Duodenal mucosa (tissue), 2 donors: Measurements from ENCODE around the gene TNFSF15.

Experiments
- H3K27ac ChIP-seq: one replicate; pipeline ENCODE4 v1.7.0; 2013; ENCODE audit warnings: low read depth, low read length
- H3K27me3 ChIP-seq, 2 donors: one replicate each; pipeline ENCODE4 v1.7.0; 2013; ENCODE audit warnings: low read length in 2 of 2, control low read depth in 1 of 2; ENCODE audit not compliant: insufficient read depth in 2 of 2, control insufficient read depth in 1 of 2
- H3K36me3 ChIP-seq, 2 donors: one replicate each; pipeline ENCODE4 v1.7.0; 2013; ENCODE audit warnings: low read length in 2 of 2, control low read depth in 1 of 2; ENCODE audit not compliant: insufficient read depth in 2 of 2, control insufficient read depth in 1 of 2
- H3K4me1 ChIP-seq, 2 donors: one replicate each; pipeline ENCODE4 v1.7.0; 2013; ENCODE audit warnings: low read length in 2 of 2, control low read depth in 1 of 2; ENCODE audit not compliant: insufficient read depth in 2 of 2, control insufficient read depth in 1 of 2
- H3K4me3 ChIP-seq, 2 donors: one replicate each; pipeline ENCODE4 v1.7.0; 2013; ENCODE audit warnings: low read length in 2 of 2, low read depth in 1 of 2
- H3K9ac ChIP-seq, 2 donors: one replicate each; pipeline ENCODE4 v1.7.0; 2013; ENCODE audit warnings: low read length in 2 of 2, low read depth in 1 of 2
- H3K9me3 ChIP-seq, 2 donors: one replicate each; pipeline ENCODE4 v1.7.0; 2013; ENCODE audit warnings: low read length in 2 of 2, control low read depth in 1 of 2; ENCODE audit not compliant: control insufficient read depth in 1 of 2

TNFSF15 gene

GRCh38 chr9:114810614-114811013 is 4.8 kb upstream of the TNFSF15 start:
- Histone ChIP-seq H3K27me3 (peaks cover 0 to 2% of the 10 kb centered on the region in 2 donors), H3K4me3 (no peak overlapping the region), H3K27ac (no peak overlapping the region)

GRCh38 chr9:114806526-114806900 is 674 bp upstream of the TNFSF15 start:
- peak overlapping the region; percentile 68 to 69 for H3K4me3 ChIP-seq
- H3K27me3 ChIP-seq: peaks cover 0 to 2% of the 10 kb centered on the region in 2 donors
- H3K27ac ChIP-seq: peak overlapping the region; percentile 60
- no peaks in the 10 kb centered on the region for H3K36me3 ChIP-seq
- no peaks in the 10 kb centered on the region for H3K9me3 ChIP-seq
- peak overlapping the region; percentile 49 to 55 for H3K9ac ChIP-seq
- peaks cover 36 to 42% of the 10 kb centered on the region in 2 donors for H3K4me1 ChIP-seq

More at GRCh38 chr9:114810614-114811013, 4.8 kb upstream of the TNFSF15 start:
- no peaks in the 10 kb centered on the region for H3K9me3 ChIP-seq
- H3K36me3 ChIP-seq: no peaks in the 10 kb centered on the region
- H3K4me1 ChIP-seq: peaks cover 17 to 18% of the 10 kb centered on the region in 2 donors
- no peak overlapping the region for H3K9ac ChIP-seq

GRCh38 chr9:114804505-114804904 is 1.3 kb downstream of the TNFSF15 start:
- Histone ChIP-seq H3K27ac (no peak overlapping the region), H3K36me3 (no peaks in the 10 kb centered on the region), H3K27me3 (no peaks in the 10 kb centered on the region), H3K4me1 (peaks cover 40 to 47% of the 10 kb centered on the region in 2 donors), H3K9ac (peak overlapping the region in 1 of 2 donors; percentile 38), H3K4me3 (peak overlapping the region; percentile 28 to 69), H3K9me3 (no peaks in the 10 kb centered on the region)

GRCh38 chr9:114803479-114804265 is 2.2 kb downstream of the TNFSF15 start:
- Histone ChIP-seq H3K27me3 (no peaks in the 10 kb centered on the region), H3K4me1 (peaks cover 48 to 56% of the 10 kb centered on the region in 2 donors), H3K4me3 (peak overlapping the region; percentile 28 to 69), H3K36me3 (no peaks in the 10 kb centered on the region), H3K9ac (no peak overlapping the region), H3K27ac (no peak overlapping the region), H3K9me3 (no peaks in the 10 kb centered on the region)

GRCh38 chr9:114799925-114800324 is 5.9 kb downstream of the TNFSF15 start:
- no peaks in the 10 kb centered on the region for H3K9me3 ChIP-seq
- no peaks in the 10 kb centered on the region for H3K36me3 ChIP-seq
- H3K4me1 ChIP-seq: peaks cover 36 to 38% of the 10 kb centered on the region in 2 donors
- H3K9ac ChIP-seq: no peak overlapping the region
- no peak overlapping the region for H3K27ac ChIP-seq
- no peak overlapping the region for H3K4me3 ChIP-seq
- H3K27me3 ChIP-seq: no peaks in the 10 kb centered on the region

- H3K9ac ChIP-seq: no peak overlapping the region
- H3K9me3 ChIP-seq: no peaks in the 10 kb centered on the region
- H3K4me1 ChIP-seq: peaks cover 33 to 36% of the 10 kb centered on the region in 2 donors
- no peak overlapping the region for H3K4me3 ChIP-seq
- no peaks in the 10 kb centered on the region for H3K36me3 ChIP-seq
- H3K27me3 ChIP-seq: no peaks in the 10 kb centered on the region
- no peak overlapping the region for H3K27ac ChIP-seq
Observed at GRCh38 chr9:114799441-114799840, 6.4 kb downstream of the TNFSF15 start.

GRCh38 chr9:114798780-114799427 is 6.9 kb downstream of the TNFSF15 start:
- H3K27me3 ChIP-seq: no peaks in the 10 kb centered on the region
- no peak overlapping the region for H3K4me3 ChIP-seq
- H3K4me1 ChIP-seq: peaks cover 28 to 31% of the 10 kb centered on the region in 2 donors
- H3K9me3 ChIP-seq: no peaks in the 10 kb centered on the region
- H3K27ac ChIP-seq: no peak overlapping the region
- H3K36me3 ChIP-seq: no peaks in the 10 kb centered on the region
- no peak overlapping the region for H3K9ac ChIP-seq

- H3K27ac ChIP-seq: no peak overlapping the region
- H3K27me3 ChIP-seq: no peaks in the 10 kb centered on the region
- no peak overlapping the region for H3K9ac ChIP-seq
Observed at GRCh38 chr9:114798101-114798500, 7.7 kb downstream of the TNFSF15 start.

GRCh38 chr9:114792396-114792795 is 13.4 kb downstream of the TNFSF15 start:
- Histone ChIP-seq H3K27ac (no peak overlapping the region), H3K4me1 (no peaks in the 10 kb centered on the region)

More at GRCh38 chr9:114798101-114798500, 7.7 kb downstream of the TNFSF15 start:
- Histone ChIP-seq H3K4me1 (peaks cover 20 to 23% of the 10 kb centered on the region in 2 donors), H3K4me3 (no peak overlapping the region), H3K9me3 (no peaks in the 10 kb centered on the region), H3K36me3 (no peaks in the 10 kb centered on the region)

GRCh38 chr9:114791736-114792135 is 14.1 kb downstream of the TNFSF15 start:
- Histone ChIP-seq H3K4me1 (no peaks in the 10 kb centered on the region), H3K27ac (no peak overlapping the region), H3K27me3 (no peaks in the 10 kb centered on the region), H3K4me3 (no peak overlapping the region), H3K9ac (no peak overlapping the region), H3K36me3 (peaks cover 7 to 24% of the 10 kb centered on the region in 2 donors), H3K9me3 (no peaks in the 10 kb centered on the region)

More at GRCh38 chr9:114792396-114792795, 13.4 kb downstream of the TNFSF15 start:
- Histone ChIP-seq H3K9ac (no peak overlapping the region), H3K27me3 (no peaks in the 10 kb centered on the region), H3K36me3 (peaks cover 7 to 24% of the 10 kb centered on the region in 2 donors), H3K4me3 (no peak overlapping the region), H3K9me3 (no peaks in the 10 kb centered on the region)
